GM23338 (cell line): ENCODE data around the gene TAMM41. TPM values are rescaled to one million over a fixed set of nuclear protein-coding genes. Genes with fewer than 3 reads are reported as not detected.
A peak's percentile ranks its signal among the peaks of the same experiment; 100 is the strongest.

Experiments used
- ATAC-seq: fragments of 200-7000 bp; cut with Tn5 transposase; 3 replicates; pipeline ENCODE4 v1.9.1; 2020
- DNase-seq: peaks from one replicate; pipeline ENCODE4 v3.0.0-alpha.2; 2015; ENCODE audit warnings: low spot score
- H2AFZ ChIP-seq: fragments of 200-600 bp; sonication (generic); 2 replicates; pipeline ENCODE4 v1.8.0; 2016; ENCODE audit warnings: antibody characterized with exemption, mild to moderate bottlenecking, moderate library complexity
- H3F3A ChIP-seq: fragments of 200-600 bp; sonication (generic); replicated peaks from 2 replicates; pipeline ENCODE4 v1.8.0; 2017; ENCODE audit warnings: antibody characterized with exemption, mixed run types, low read depth
- H3K27ac ChIP-seq: fragments of 200-600 bp; sonication (generic); 2 replicates; pipeline ENCODE4 v1.6.1; 2016; ENCODE audit warnings: low read depth
- H3K27me3 ChIP-seq: fragments of 200-600 bp; sonication (generic); 2 replicates; pipeline ENCODE4 v1.8.0; 2016; ENCODE audit warnings: mild to moderate bottlenecking, mixed run types, moderate library complexity; ENCODE audit not compliant: insufficient read depth
- H3K36me3 ChIP-seq: fragments of 200-600 bp; sonication (generic); 2 replicates; pipeline ENCODE4 v1.8.0; 2016; ENCODE audit warnings: mild to moderate bottlenecking; ENCODE audit not compliant: insufficient read depth
- H3K4me1 ChIP-seq: fragments of 200-600 bp; sonication (generic); 2 replicates; pipeline ENCODE4 v1.8.0; 2016; ENCODE audit warnings: mild to moderate bottlenecking, moderate library complexity; ENCODE audit not compliant: insufficient read depth
- H3K4me2 ChIP-seq: fragments of 200-600 bp; sonication (generic); 2 replicates; pipeline ENCODE4 v1.7.1; 2017; ENCODE audit warnings: mixed run types
- H3K4me3 ChIP-seq: fragments of 200-600 bp; sonication (generic); 2 replicates; pipeline ENCODE4 v1.6.1; 2016; ENCODE audit warnings: mixed run types
- H3K79me2 ChIP-seq: fragments of 200-600 bp; sonication (generic); replicated peaks from 2 replicates; pipeline ENCODE4 v1.8.0; 2017; ENCODE audit warnings: mild to moderate bottlenecking; ENCODE audit not compliant: insufficient read depth
- H3K9me2 ChIP-seq: fragments of 200-600 bp; sonication (generic); 2 replicates; pipeline ENCODE4 v1.8.0; 2017; ENCODE audit not compliant: insufficient read depth
- H4K20me1 ChIP-seq: fragments of 200-600 bp; sonication (generic); replicated peaks from 2 replicates; pipeline ENCODE4 v1.8.0; 2017; ENCODE audit warnings: mild to moderate bottlenecking; ENCODE audit not compliant: insufficient read depth
- H3K27ac Mint-ChIP-seq: 2 replicates; pipeline ENCODE4 v1.8.0; 2020; ENCODE audit warnings: inconsistent platforms, mild to moderate bottlenecking, moderate library complexity, mixed read lengths
- H3K27me3 Mint-ChIP-seq: 3 replicates; pipeline ENCODE4 v1.8.0; 2022; ENCODE audit warnings: low read depth, mild to moderate bottlenecking, moderate library complexity, mixed read lengths, inconsistent platforms; ENCODE audit not compliant: insufficient read depth, poor library complexity
- H3K36me3 Mint-ChIP-seq: 3 replicates; pipeline ENCODE4 v1.8.0; 2021; ENCODE audit warnings: low read depth, mild to moderate bottlenecking, inconsistent platforms, moderate library complexity, mixed read lengths
- H3K4me1 Mint-ChIP-seq: 3 replicates; pipeline ENCODE4 v1.8.0; 2020; ENCODE audit warnings: mild to moderate bottlenecking, inconsistent platforms, mixed read lengths
- H3K4me3 Mint-ChIP-seq: 3 replicates; pipeline ENCODE4 v1.8.0; 2021; ENCODE audit warnings: moderate library complexity, mild to moderate bottlenecking, inconsistent platforms, mixed read lengths
- H3K9me3 Mint-ChIP-seq: 3 replicates; pipeline ENCODE4 v1.8.0; 2020; ENCODE audit warnings: moderate library complexity, mild to moderate bottlenecking, inconsistent platforms, mixed read lengths
- ZNF331 ChIP-seq: fragments of 250-450 bp; sonication (Bioruptor Pico); IDR thresholded peaks from 2 replicates; pipeline ENCODE4 v1.5.0; 2020; ENCODE audit warnings: low read depth, mild to moderate bottlenecking, moderate library complexity
- polyA plus RNA-seq: library from polyadenylated mRNA; unstranded; fragments of >200 nt; fragmentation: Nextera tagmentation; extraction: Ambion mirVana; gene quantifications from 2 replicates; pipeline ENCODE4 v1.2.1, GENCODE V29; 2016
- total RNA-seq: library from RNA; depleted of rRNA; stranded (reverse); fragments of >200 nt; shearing (Covaris generic); gene quantifications from 2 replicates; pipeline ENCODE4 v1.2.3, GENCODE V29; 2014
- TF ChIP-seq, protein P1 (sequence below): IDR thresholded peaks from one replicate; pipeline ENCODE4 v1.6.1; 2018; ENCODE audit warnings: antibody characterized with exemption; ENCODE audit not compliant: unreplicated experiment
- TF ChIP-seq, protein P2 (sequence below): IDR thresholded peaks from 2 replicates; pipeline ENCODE4 v1.6.1; 2016; ENCODE audit warnings: antibody characterized with exemption
- TF ChIP-seq, protein P3 (sequence below), 2 experiments: fragments of 200-600 bp in 1 of 2; sonication (generic) in 1 of 2; conservative IDR thresholded peaks; 2 replicates each; pipeline versions ENCODE4 v1.5.1 to v1.6.1; 2016 to 2017; ENCODE audit warnings: antibody characterized with exemption in 2 of 2, low read depth in 2 of 2, mild to moderate bottlenecking in 2 of 2, moderate library complexity in 1 of 2
- TF ChIP-seq, protein P4 (sequence below): fragments of 250-450 bp; sonication (Bioruptor Pico); IDR thresholded peaks from 2 replicates; pipeline ENCODE4 v1.5.0; 2020; ENCODE audit warnings: mild to moderate bottlenecking, moderate library complexity

Gene TAMM41
- total and polyA plus RNA-seq, 2 experiments from 2014 or later, result 8.9 to 19.2 TPM

DNA sequence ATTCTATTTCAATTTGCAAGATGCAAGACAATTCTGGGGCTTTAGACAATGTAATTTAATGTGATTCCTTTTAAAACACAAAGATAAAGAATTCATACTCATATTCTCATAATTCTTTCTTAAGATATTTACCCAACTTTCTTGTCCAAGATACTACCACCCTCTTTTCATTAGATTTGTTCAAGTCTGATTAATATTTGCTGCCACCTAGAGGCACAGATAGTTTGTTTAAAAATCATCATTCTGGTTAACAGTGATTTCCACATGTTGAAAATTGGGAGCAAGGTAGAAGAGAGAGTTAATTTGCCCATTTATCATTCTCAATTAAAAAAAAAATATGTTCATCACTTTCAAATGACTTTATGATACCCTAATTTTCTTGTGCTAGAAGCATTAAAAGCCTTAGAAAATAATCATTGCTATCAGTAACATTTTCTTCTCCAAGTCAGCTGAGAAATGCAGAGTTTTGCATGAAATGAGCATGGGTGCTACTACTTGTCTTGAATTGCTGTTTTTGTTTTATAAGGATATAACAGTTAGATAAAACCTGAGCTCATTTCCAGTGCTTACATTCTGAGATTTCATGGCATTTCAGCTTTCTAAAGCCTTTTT, 11.6 kb downstream of the TAMM41 start:
- no peak for ATAC-seq
- H3K27me3 Mint-ChIP-seq, result peaks cover 3% of the 10 kb centered on the region

More for the DNA sequence above, 11.6 kb downstream of the TAMM41 start:
- Histone ChIP-seq H3F3A (no peaks in the 10 kb centered on the region), H2AFZ (no peak overlapping the region), H4K20me1 (no peaks in the 10 kb centered on the region), H3K27me3 (no peaks in the 10 kb centered on the region), H3K79me2 (no peaks in the 10 kb centered on the region), H3K9me2 (no peaks in the 10 kb centered on the region), H3K36me3 (peaks cover 8% of the 10 kb centered on the region), H3K27ac (no peak overlapping the region), H3K4me3 (no peak overlapping the region), H3K4me2 (no peak overlapping the region), H3K4me1 (peaks cover 12% of the 10 kb centered on the region)
- Mint-ChIP-seq H3K27ac (no peak overlapping the region), H3K4me3 (no peak overlapping the region), H3K36me3 (peaks cover 35% of the 10 kb centered on the region), H3K9me3 (peaks cover 5% of the 10 kb centered on the region), H3K4me1 (peaks cover 16% of the 10 kb centered on the region)
- peak; percentile 53 for DNase-seq
- TF ChIP-seq, protein P1, sequence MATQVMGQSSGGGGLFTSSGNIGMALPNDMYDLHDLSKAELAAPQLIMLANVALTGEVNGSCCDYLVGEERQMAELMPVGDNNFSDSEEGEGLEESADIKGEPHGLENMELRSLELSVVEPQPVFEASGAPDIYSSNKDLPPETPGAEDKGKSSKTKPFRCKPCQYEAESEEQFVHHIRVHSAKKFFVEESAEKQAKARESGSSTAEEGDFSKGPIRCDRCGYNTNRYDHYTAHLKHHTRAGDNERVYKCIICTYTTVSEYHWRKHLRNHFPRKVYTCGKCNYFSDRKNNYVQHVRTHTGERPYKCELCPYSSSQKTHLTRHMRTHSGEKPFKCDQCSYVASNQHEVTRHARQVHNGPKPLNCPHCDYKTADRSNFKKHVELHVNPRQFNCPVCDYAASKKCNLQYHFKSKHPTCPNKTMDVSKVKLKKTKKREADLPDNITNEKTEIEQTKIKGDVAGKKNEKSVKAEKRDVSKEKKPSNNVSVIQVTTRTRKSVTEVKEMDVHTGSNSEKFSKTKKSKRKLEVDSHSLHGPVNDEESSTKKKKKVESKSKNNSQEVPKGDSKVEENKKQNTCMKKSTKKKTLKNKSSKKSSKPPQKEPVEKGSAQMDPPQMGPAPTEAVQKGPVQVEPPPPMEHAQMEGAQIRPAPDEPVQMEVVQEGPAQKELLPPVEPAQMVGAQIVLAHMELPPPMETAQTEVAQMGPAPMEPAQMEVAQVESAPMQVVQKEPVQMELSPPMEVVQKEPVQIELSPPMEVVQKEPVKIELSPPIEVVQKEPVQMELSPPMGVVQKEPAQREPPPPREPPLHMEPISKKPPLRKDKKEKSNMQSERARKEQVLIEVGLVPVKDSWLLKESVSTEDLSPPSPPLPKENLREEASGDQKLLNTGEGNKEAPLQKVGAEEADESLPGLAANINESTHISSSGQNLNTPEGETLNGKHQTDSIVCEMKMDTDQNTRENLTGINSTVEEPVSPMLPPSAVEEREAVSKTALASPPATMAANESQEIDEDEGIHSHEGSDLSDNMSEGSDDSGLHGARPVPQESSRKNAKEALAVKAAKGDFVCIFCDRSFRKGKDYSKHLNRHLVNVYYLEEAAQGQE, result no peak
- TF ChIP-seq, protein P2, sequence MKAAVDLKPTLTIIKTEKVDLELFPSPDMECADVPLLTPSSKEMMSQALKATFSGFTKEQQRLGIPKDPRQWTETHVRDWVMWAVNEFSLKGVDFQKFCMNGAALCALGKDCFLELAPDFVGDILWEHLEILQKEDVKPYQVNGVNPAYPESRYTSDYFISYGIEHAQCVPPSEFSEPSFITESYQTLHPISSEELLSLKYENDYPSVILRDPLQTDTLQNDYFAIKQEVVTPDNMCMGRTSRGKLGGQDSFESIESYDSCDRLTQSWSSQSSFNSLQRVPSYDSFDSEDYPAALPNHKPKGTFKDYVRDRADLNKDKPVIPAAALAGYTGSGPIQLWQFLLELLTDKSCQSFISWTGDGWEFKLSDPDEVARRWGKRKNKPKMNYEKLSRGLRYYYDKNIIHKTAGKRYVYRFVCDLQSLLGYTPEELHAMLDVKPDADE, result no peak
- no peak for TF ChIP-seq ZNF331 (CRISPR knock-in tag)
- TF ChIP-seq, protein P3, sequence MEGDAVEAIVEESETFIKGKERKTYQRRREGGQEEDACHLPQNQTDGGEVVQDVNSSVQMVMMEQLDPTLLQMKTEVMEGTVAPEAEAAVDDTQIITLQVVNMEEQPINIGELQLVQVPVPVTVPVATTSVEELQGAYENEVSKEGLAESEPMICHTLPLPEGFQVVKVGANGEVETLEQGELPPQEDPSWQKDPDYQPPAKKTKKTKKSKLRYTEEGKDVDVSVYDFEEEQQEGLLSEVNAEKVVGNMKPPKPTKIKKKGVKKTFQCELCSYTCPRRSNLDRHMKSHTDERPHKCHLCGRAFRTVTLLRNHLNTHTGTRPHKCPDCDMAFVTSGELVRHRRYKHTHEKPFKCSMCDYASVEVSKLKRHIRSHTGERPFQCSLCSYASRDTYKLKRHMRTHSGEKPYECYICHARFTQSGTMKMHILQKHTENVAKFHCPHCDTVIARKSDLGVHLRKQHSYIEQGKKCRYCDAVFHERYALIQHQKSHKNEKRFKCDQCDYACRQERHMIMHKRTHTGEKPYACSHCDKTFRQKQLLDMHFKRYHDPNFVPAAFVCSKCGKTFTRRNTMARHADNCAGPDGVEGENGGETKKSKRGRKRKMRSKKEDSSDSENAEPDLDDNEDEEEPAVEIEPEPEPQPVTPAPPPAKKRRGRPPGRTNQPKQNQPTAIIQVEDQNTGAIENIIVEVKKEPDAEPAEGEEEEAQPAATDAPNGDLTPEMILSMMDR (conservative IDR thresholded peaks at IDR 0.05; ENCODE audit: low read depth in 2 of 2), result peak; percentile 50 to 73
- TF ChIP-seq, protein P4, sequence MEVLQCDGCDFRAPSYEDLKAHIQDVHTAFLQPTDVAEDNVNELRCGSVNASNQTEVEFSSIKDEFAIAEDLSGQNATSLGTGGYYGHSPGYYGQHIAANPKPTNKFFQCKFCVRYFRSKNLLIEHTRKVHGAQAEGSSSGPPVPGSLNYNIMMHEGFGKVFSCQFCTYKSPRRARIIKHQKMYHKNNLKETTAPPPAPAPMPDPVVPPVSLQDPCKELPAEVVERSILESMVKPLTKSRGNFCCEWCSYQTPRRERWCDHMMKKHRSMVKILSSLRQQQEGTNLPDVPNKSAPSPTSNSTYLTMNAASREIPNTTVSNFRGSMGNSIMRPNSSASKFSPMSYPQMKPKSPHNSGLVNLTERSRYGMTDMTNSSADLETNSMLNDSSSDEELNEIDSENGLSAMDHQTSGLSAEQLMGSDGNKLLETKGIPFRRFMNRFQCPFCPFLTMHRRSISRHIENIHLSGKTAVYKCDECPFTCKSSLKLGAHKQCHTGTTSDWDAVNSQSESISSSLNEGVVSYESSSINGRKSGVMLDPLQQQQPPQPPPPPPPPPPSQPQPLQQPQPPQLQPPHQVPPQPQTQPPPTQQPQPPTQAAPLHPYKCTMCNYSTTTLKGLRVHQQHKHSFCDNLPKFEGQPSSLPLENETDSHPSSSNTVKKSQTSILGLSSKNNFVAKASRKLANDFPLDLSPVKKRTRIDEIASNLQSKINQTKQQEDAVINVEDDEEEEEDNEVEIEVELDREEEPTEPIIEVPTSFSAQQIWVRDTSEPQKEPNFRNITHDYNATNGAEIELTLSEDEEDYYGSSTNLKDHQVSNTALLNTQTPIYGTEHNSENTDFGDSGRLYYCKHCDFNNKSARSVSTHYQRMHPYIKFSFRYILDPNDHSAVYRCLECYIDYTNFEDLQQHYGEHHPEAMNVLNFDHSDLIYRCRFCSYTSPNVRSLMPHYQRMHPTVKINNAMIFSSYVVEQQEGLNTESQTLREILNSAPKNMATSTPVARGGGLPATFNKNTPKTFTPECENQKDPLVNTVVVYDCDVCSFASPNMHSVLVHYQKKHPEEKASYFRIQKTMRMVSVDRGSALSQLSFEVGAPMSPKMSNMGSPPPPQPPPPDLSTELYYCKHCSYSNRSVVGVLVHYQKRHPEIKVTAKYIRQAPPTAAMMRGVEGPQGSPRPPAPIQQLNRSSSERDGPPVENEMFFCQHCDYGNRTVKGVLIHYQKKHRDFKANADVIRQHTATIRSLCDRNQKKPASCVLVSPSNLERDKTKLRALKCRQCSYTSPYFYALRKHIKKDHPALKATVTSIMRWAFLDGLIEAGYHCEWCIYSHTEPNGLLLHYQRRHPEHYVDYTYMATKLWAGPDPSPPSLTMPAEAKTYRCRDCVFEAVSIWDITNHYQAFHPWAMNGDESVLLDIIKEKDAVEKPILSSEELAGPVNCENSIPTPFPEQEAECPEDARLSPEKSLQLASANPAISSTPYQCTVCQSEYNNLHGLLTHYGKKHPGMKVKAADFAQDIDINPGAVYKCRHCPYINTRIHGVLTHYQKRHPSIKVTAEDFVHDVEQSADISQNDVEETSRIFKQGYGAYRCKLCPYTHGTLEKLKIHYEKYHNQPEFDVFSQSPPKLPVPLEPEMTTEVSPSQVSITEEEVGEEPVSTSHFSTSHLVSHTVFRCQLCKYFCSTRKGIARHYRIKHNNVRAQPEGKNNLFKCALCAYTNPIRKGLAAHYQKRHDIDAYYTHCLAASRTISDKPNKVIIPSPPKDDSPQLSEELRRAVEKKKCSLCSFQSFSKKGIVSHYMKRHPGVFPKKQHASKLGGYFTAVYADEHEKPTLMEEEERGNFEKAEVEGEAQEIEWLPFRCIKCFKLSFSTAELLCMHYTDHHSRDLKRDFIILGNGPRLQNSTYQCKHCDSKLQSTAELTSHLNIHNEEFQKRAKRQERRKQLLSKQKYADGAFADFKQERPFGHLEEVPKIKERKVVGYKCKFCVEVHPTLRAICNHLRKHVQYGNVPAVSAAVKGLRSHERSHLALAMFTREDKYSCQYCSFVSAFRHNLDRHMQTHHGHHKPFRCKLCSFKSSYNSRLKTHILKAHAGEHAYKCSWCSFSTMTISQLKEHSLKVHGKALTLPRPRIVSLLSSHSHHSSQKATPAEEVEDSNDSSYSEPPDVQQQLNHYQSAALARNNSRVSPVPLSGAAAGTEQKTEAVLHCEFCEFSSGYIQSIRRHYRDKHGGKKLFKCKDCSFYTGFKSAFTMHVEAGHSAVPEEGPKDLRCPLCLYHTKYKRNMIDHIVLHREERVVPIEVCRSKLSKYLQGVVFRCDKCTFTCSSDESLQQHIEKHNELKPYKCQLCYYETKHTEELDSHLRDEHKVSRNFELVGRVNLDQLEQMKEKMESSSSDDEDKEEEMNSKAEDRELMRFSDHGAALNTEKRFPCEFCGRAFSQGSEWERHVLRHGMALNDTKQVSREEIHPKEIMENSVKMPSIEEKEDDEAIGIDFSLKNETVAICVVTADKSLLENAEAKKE (CRISPR knock-in tag), result no peak
